ENCODE measurements around the gene TECR.
"Not testable (repeated sequence)": the region's sequence is repeated elsewhere in the genome, so short reads cannot be mapped to it uniquely, and the experiment has no call there.

GRCh38 chr19:14551134-14552005 lies 22.0 kb downstream of the TECR start:
- not testable (repeated sequence) for TF ChIP-seq POLR2AphosphoS5 (IDR thresholded peaks at IDR 0.05; ENCODE audit: low read depth, low read length); POLR2A (IDR thresholded peaks at IDR 0.05; ENCODE audit: low read depth, low read length); TAF1 (IDR thresholded peaks at IDR 0.05; ENCODE audit: borderline replicate concordance, low read depth, low read length)
